Measurements from ENCODE around the gene SPAG16.

SPAG16 gene

GRCh38 chr2:213315168-213315876 lies 31.1 kb downstream of the SPAG16 start:
- TF ChIP-seq YY1 (IDR thresholded peaks at IDR 0.05; ENCODE audit: low read depth) (no peak), RAD21 (IDR thresholded peaks at IDR 0.05; ENCODE audit: low read depth) (no peak), ZBTB7A (IDR thresholded peaks at IDR 0.05; ENCODE audit: low read depth) (no peak), USF1 (IDR thresholded peaks at IDR 0.05) (no peak), MAX (IDR thresholded peaks at IDR 0.05) (no peak), CREB1 (IDR thresholded peaks at IDR 0.05; ENCODE audit: low read depth) (no peak), EP300 (IDR thresholded peaks at IDR 0.05; ENCODE audit: borderline replicate concordance) (no peak), NFIC (IDR thresholded peaks at IDR 0.05) (no peak), EGR1 (IDR thresholded peaks at IDR 0.05) (no peak), CEBPB (IDR thresholded peaks at IDR 0.05) (no peak), TAF1 (IDR thresholded peaks at IDR 0.05; ENCODE audit: low read depth) (no peak), REST (IDR thresholded peaks at IDR 0.05; ENCODE audit: low read depth) (no peak)

- no peak for TF ChIP-seq MAX (IDR thresholded peaks at IDR 0.05)
- TF ChIP-seq RAD21 (IDR thresholded peaks at IDR 0.05; ENCODE audit: low read depth): no peak
- no peak for TF ChIP-seq REST (IDR thresholded peaks at IDR 0.05; ENCODE audit: low read depth)
- TF ChIP-seq TEAD4 (IDR thresholded peaks at IDR 0.05): peak; percentile 60
- TF ChIP-seq TCF12 (IDR thresholded peaks at IDR 0.05; ENCODE audit: low read depth): peak; percentile 82
- peak; percentile 79; the same call in 1 of the 2 replicates for TF ChIP-seq EP300 (IDR thresholded peaks at IDR 0.05; ENCODE audit: borderline replicate concordance)
- TF ChIP-seq CEBPB (IDR thresholded peaks at IDR 0.05): peak; percentile 72
- TF ChIP-seq TAF1 (IDR thresholded peaks at IDR 0.05; ENCODE audit: low read depth): no peak
- TF ChIP-seq EGR1 (IDR thresholded peaks at IDR 0.05): no peak
- 0 out of 2 replicates have a peak, but pooled peaks have one; percentile 15 for TF ChIP-seq YY1 (IDR thresholded peaks at IDR 0.05; ENCODE audit: low read depth)
- peak; percentile 89 for TF ChIP-seq NFIC (IDR thresholded peaks at IDR 0.05)
- no peak for TF ChIP-seq ZBTB7A (IDR thresholded peaks at IDR 0.05; ENCODE audit: low read depth)
Measured at GRCh38 chr2:213316001-213316735, 31.9 kb downstream of the SPAG16 start.

- no peak for TF ChIP-seq YY1 (IDR thresholded peaks at IDR 0.05; ENCODE audit: low read depth)
- TF ChIP-seq EGR1 (IDR thresholded peaks at IDR 0.05): no peak
- peak; percentile 80 for TF ChIP-seq NFIC (IDR thresholded peaks at IDR 0.05)
- no peak for TF ChIP-seq REST (IDR thresholded peaks at IDR 0.05; ENCODE audit: low read depth)
- TF ChIP-seq USF1 (IDR thresholded peaks at IDR 0.05): no peak
- TF ChIP-seq TCF12 (IDR thresholded peaks at IDR 0.05; ENCODE audit: low read depth): peak; percentile 65
- no peak for TF ChIP-seq TAF1 (IDR thresholded peaks at IDR 0.05; ENCODE audit: low read depth)
- no peak for TF ChIP-seq CREB1 (IDR thresholded peaks at IDR 0.05; ENCODE audit: low read depth)
- peak; percentile 69 for TF ChIP-seq EP300 (IDR thresholded peaks at IDR 0.05; ENCODE audit: borderline replicate concordance)
- peak; percentile 63; the same call in 1 of the 2 replicates for TF ChIP-seq TEAD4 (IDR thresholded peaks at IDR 0.05)
- no peak for TF ChIP-seq MAX (IDR thresholded peaks at IDR 0.05)
- TF ChIP-seq CEBPB (IDR thresholded peaks at IDR 0.05): no peak
- no peak for TF ChIP-seq RAD21 (IDR thresholded peaks at IDR 0.05; ENCODE audit: low read depth)
- no peak for TF ChIP-seq ZBTB7A (IDR thresholded peaks at IDR 0.05; ENCODE audit: low read depth)
- TF ChIP-seq FOXM1 (IDR thresholded peaks at IDR 0.05; ENCODE audit: borderline replicate concordance, low read depth): peak; percentile 59; the same call in 1 of the 2 replicates
Measured at GRCh38 chr2:213317929-213318328, 33.7 kb downstream of the SPAG16 start.

All from Ishikawa (cell line).